KBM-7 (cell line): ENCODE measurements around the gene FRMD7.
A peak's percentile ranks its signal among the peaks of the same experiment; 100 is the strongest.
"Not testable (repeated sequence)": the region's sequence is repeated elsewhere in the genome, so short reads cannot be mapped to it uniquely, and the experiment has no call there.

ENCODE experiments used
- DNase-seq: peaks from one replicate; pipeline ENCODE4 v3.0.0-alpha.2; 2015
- in situ Hi-C: fragments of 300-500 bp; cut with MboI; formaldehyde crosslinking; loops from 2 replicates; pipeline ENCODE4 v1.14.3; 2020; ENCODE audit warnings: low sequenced_read_pairs, low pct_unique_long_range_greater_than_20kb, mixed read lengths

The FRMD7 gene

GRCh38 chrX:132127743-132128142 lies at the start of gene FRMD7:
Gene FRMD7 (minus strand): TSS chrX:132128020. CDS start chrX:132127844, 176 bp downstream.
- in situ Hi-C loops = no loop called here
- DNase-seq = no peak

GRCh38 chrX:132173647-132174046 lies 45.8 kb upstream of the FRMD7 start:
- in situ Hi-C loops = no loop called here

GRCh38 chrX:132171881-132172280 lies 44.1 kb upstream of the FRMD7 start:
- DNase-seq = no peak
- in situ Hi-C loops = no loop called here

More at GRCh38 chrX:132173647-132174046, 45.8 kb upstream of the FRMD7 start:
- DNase-seq = peak; percentile 37

GRCh38 chrX:132171478-132171877 lies 43.7 kb upstream of the FRMD7 start:
- in situ Hi-C loops = no loop called here
- DNase-seq = peak; percentile 30

- in situ Hi-C loops = no loop called here
- no peak for DNase-seq
Observed at GRCh38 chrX:132169554-132169953, 41.7 kb upstream of the FRMD7 start.

- DNase-seq = no peak
- in situ Hi-C loops = no loop called here
Observed at GRCh38 chrX:132165651-132166050, 37.8 kb upstream of the FRMD7 start.

GRCh38 chrX:132165005-132165404 lies 37.2 kb upstream of the FRMD7 start:
- in situ Hi-C loops = no loop called here
- DNase-seq = no peak

- DNase-seq, in situ Hi-C loops: not testable (repeated sequence)
Observed at GRCh38 chrX:132163094-132163493, 35.3 kb upstream of the FRMD7 start.

- in situ Hi-C loops = no loop called here
Observed at GRCh38 chrX:132153166-132153565, 25.3 kb upstream of the FRMD7 start.

GRCh38 chrX:132146456-132146855 lies 18.6 kb upstream of the FRMD7 start:
- in situ Hi-C loops = no loop called here

More at GRCh38 chrX:132153166-132153565, 25.3 kb upstream of the FRMD7 start:
- DNase-seq = no peak

GRCh38 chrX:132144061-132144460 lies 16.2 kb upstream of the FRMD7 start:
- in situ Hi-C loops = no loop called here
- DNase-seq = no peak

More at GRCh38 chrX:132146456-132146855, 18.6 kb upstream of the FRMD7 start:
- DNase-seq = no peak

- no peak for DNase-seq
- in situ Hi-C loops = no loop called here
Observed at GRCh38 chrX:132125906-132126305, 1.9 kb downstream of the FRMD7 start.

GRCh38 chrX:132120913-132121312 lies 6.9 kb downstream of the FRMD7 start:
- in situ Hi-C loops = no loop called here
- DNase-seq = no peak

- no peak for DNase-seq
- in situ Hi-C loops = no loop called here
Observed at GRCh38 chrX:132119821-132120515, 7.9 kb downstream of the FRMD7 start.

GRCh38 chrX:132119283-132119682 lies 8.5 kb downstream of the FRMD7 start:
- in situ Hi-C loops = no loop called here
- DNase-seq = no peak

- peak; percentile 14 for DNase-seq
- in situ Hi-C loops = no loop called here
Observed at GRCh38 chrX:132118358-132118757, 9.5 kb downstream of the FRMD7 start.

GRCh38 chrX:132115792-132116191 lies 12.0 kb downstream of the FRMD7 start:
- no peak for DNase-seq
- in situ Hi-C loops = no loop called here

- in situ Hi-C loops = no loop called here
- no peak for DNase-seq
Observed at GRCh38 chrX:132114607-132115006, 13.2 kb downstream of the FRMD7 start.

- DNase-seq = no peak
- in situ Hi-C loops = no loop called here
Observed at GRCh38 chrX:132107291-132107690, 20.5 kb downstream of the FRMD7 start.

- DNase-seq = no peak
- in situ Hi-C loops = no loop called here
Observed at GRCh38 chrX:132101799-132102198, 26.0 kb downstream of the FRMD7 start.

- DNase-seq = no peak
- in situ Hi-C loops = no loop called here
Observed at GRCh38 chrX:132101206-132101605, 26.6 kb downstream of the FRMD7 start.
